Naive thymus-derived CD8-positive, alpha-beta T cell (primary cell): ENCODE data around the gene CAV3. TPM values are rescaled to one million over a fixed set of nuclear protein-coding genes. Genes with fewer than 3 reads are reported as not detected.

Experiments used
- ATAC-seq, 2 donors: fragments of 150-1000 bp; cut with Tn5 transposase in 1 of 2; sonication (Bioruptor Pico), chemical (Tn5 transposase) in 1 of 2; 1 replicate in 1 of 2; 2 replicates in 1 of 2; pipeline ENCODE4 v1.10.0; 2021; ENCODE audit warnings: mild to moderate bottlenecking in 2 of 2, moderate library complexity in 2 of 2
- POLR2A ChIA-PET: fragments of 350-600 bp; sonication (Branson Sonifier 250); formaldehyde crosslinking; loops from one replicate; lab custom pipeline; 2021; ENCODE audit warnings: antibody characterized with exemption; lab: Charles Lee
- DNase-seq, 10 donors: peaks; one replicate each; pipeline versions ENCODE4 v3.0.0 to v3.0.0-alpha.2; 2020 to 2022
- H3K27ac Mint-ChIP-seq, 10 donors: one replicate each; pipeline ENCODE4 v1.8.0; 2020 to 2022; ENCODE audit warnings: mild to moderate bottlenecking in 10 of 10, mixed read lengths in 10 of 10, moderate library complexity in 4 of 10, inconsistent platforms in 1 of 10
- H3K27me3 Mint-ChIP-seq, 5 donors: one replicate each; pipeline ENCODE4 v1.8.0; 2021 to 2022; ENCODE audit warnings: mixed read lengths in 5 of 5
- H3K36me3 Mint-ChIP-seq, 3 donors: one replicate each; pipeline ENCODE4 v1.8.0; 2020 to 2022; ENCODE audit warnings: mixed read lengths in 3 of 3, mild to moderate bottlenecking in 2 of 3, inconsistent platforms in 1 of 3
- H3K4me1 Mint-ChIP-seq, 4 donors: one replicate each; pipeline ENCODE4 v1.8.0; 2021 to 2022; ENCODE audit warnings: mixed read lengths in 4 of 4
- H3K4me3 Mint-ChIP-seq, 10 donors: one replicate each; pipeline ENCODE4 v1.8.0; 2020 to 2022; ENCODE audit warnings: mild to moderate bottlenecking in 10 of 10, mixed read lengths in 10 of 10, moderate library complexity in 6 of 10, inconsistent platforms in 1 of 10
- H3K9me3 Mint-ChIP-seq, 9 donors: one replicate each; pipeline ENCODE4 v1.8.0; 2020 to 2022; ENCODE audit warnings: mixed read lengths in 9 of 9, mild to moderate bottlenecking in 3 of 9, inconsistent platforms in 1 of 9, moderate library complexity in 1 of 9
- polyA plus RNA-seq, 3 donors: library from polyadenylated mRNA; unstranded; fragments of 300-500 nt; fragmentation: Illumina TruSeq; gene quantifications; one replicate each; pipeline ENCODE4 v1.2.3, GENCODE V29; 2021
- total RNA-seq, 8 experiments: library from RNA in 2 of 8; stranded (reverse) in 2 of 8; gene quantifications; one replicate each; pipeline ENCODE4 v1.2.3 and lab custom pipeline; 2021 to 2026

CAV3 gene
- total and polyA plus RNA-seq, 5 experiments from 2014 or later: not detected

DNA sequence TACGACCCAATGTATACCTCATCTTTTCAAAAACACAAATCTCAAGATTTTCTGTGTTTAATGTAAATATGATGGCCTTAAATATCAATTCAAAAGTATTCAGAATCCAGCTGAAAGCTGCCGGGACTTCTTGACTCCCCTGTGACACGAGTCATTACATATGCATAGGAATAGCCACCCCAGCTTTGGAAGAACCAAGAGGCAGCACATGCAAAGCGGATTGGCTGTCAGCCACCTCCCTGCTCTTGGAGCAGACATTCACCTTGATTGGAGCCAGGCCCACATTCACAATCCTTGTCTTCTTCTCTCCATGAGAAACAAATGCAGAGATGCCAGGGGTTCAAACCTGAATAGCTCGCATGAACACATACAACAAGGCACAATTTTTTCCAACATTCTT is 10.8 kb upstream of the CAV3 start:
- Mint-ChIP-seq H3K9me3 (peaks cover 2 to 39% (median 13%) of the 10 kb centered on the region in 9 donors), H3K27ac (no peak overlapping the region), H3K4me3 (no peak overlapping the region), H3K36me3 (peaks cover 0 to 5% (median 0%) of the 10 kb centered on the region in 3 donors), H3K27me3 (peaks cover 0 to 11% (median 2%) of the 10 kb centered on the region in 5 donors), H3K4me1 (no peaks in the 10 kb centered on the region)
- POLR2A ChIA-PET: no interaction called here
- no peak for DNase-seq
- ATAC-seq: no peak

- Mint-ChIP-seq H3K36me3 (peaks cover 0 to 5% (median 0%) of the 10 kb centered on the region in 3 donors), H3K4me1 (no peaks in the 10 kb centered on the region), H3K9me3 (peaks cover 2 to 31% (median 13%) of the 10 kb centered on the region in 9 donors), H3K27ac (peak overlapping the region in 1 of 10 donors; percentile 57), H3K27me3 (peaks cover 0 to 11% (median 2%) of the 10 kb centered on the region in 5 donors), H3K4me3 (no peak overlapping the region)
- POLR2A ChIA-PET: no interaction called here
- no peak for DNase-seq
- ATAC-seq: no peak
Measured at GRCh38 chr3:8723612-8724011, 10.0 kb upstream of the CAV3 start.

- no peak overlapping the region for H3K27ac Mint-ChIP-seq
- H3K9me3 Mint-ChIP-seq: peaks cover 2 to 31% (median 13%) of the 10 kb centered on the region in 9 donors
- no peaks in the 10 kb centered on the region for H3K4me1 Mint-ChIP-seq
- POLR2A ChIA-PET: no interaction called here
- H3K36me3 Mint-ChIP-seq: peaks cover 0 to 5% (median 0%) of the 10 kb centered on the region in 3 donors
- DNase-seq (no peak), ATAC-seq (no peak)
- peaks cover 0 to 15% (median 2%) of the 10 kb centered on the region in 5 donors for H3K27me3 Mint-ChIP-seq
- no peak overlapping the region for H3K4me3 Mint-ChIP-seq
Measured at GRCh38 chr3:8724108-8724752, 9.4 kb upstream of the CAV3 start.

GRCh38 chr3:8727605-8728512 is 5.7 kb upstream of the CAV3 start:
- Mint-ChIP-seq H3K27ac (peak overlapping the region in 1 of 10 donors; percentile 36), H3K36me3 (peaks cover 0 to 5% (median 0%) of the 10 kb centered on the region in 3 donors), H3K4me3 (no peak overlapping the region), H3K4me1 (no peaks in the 10 kb centered on the region), H3K9me3 (peaks cover 0 to 23% (median 10%) of the 10 kb centered on the region in 9 donors), H3K27me3 (peaks cover 0 to 18% (median 4%) of the 10 kb centered on the region in 5 donors)
- ATAC-seq (no peak), DNase-seq (no peak)
- POLR2A ChIA-PET: no interaction called here

DNA sequence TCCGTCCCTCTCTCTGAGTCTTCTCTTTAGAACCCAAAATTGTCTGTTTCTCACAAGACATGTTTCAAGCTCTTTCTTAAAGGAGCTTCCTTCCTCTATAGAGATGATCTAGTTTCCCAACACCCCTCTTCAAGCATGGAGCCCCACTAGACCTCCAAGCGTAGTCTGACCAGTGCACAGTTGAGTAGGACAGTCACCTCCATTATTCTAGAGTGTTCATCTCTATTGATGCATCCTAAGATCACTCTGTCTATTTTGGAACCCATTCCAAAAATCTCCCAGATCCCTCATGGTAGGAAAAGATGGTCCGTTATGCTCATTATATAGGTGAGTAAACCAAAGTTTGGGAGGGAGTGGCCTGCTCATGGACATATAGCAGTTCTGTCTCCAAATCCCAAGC is 4.1 kb upstream of the CAV3 start:
- Mint-ChIP-seq H3K27ac (no peak overlapping the region), H3K9me3 (peaks cover 0 to 16% (median 7%) of the 10 kb centered on the region in 9 donors), H3K27me3 (peaks cover 0 to 18% (median 3%) of the 10 kb centered on the region in 5 donors), H3K36me3 (peaks cover 0 to 5% (median 0%) of the 10 kb centered on the region in 3 donors), H3K4me1 (no peaks in the 10 kb centered on the region), H3K4me3 (no peak overlapping the region)
- DNase-seq: no peak
- POLR2A ChIA-PET: no interaction called here
- ATAC-seq: no peak

DNA sequence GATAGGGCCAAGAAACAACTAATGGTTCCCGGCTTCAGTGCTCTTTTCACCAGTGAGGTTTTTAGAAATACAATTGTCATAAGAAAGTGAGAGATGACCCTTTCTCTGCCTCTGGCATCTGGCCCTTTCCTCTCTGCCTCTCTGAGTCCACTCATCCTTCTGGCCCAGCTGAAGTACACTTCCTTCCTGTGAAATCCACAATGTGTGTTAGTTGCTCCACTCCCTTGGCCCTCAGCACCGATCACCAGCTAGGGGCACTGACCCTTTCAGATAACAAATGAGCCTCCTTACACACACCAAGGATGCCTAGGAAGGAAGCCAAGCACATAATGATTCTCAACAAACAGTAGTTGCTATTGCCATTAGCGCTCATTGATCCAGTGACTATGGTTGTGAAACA is 2.9 kb upstream of the CAV3 start:
- POLR2A ChIA-PET: no interaction called here
- H3K4me1 Mint-ChIP-seq: no peaks in the 10 kb centered on the region
- H3K36me3 Mint-ChIP-seq: peaks cover 0 to 4% (median 0%) of the 10 kb centered on the region in 3 donors
- DNase-seq (no peak), ATAC-seq (no peak)
- H3K9me3 Mint-ChIP-seq: peaks cover 0 to 14% (median 7%) of the 10 kb centered on the region in 9 donors
- H3K27me3 Mint-ChIP-seq: peaks cover 0 to 18% (median 4%) of the 10 kb centered on the region in 5 donors
- H3K27ac Mint-ChIP-seq: no peak overlapping the region
- no peak overlapping the region for H3K4me3 Mint-ChIP-seq

DNA sequence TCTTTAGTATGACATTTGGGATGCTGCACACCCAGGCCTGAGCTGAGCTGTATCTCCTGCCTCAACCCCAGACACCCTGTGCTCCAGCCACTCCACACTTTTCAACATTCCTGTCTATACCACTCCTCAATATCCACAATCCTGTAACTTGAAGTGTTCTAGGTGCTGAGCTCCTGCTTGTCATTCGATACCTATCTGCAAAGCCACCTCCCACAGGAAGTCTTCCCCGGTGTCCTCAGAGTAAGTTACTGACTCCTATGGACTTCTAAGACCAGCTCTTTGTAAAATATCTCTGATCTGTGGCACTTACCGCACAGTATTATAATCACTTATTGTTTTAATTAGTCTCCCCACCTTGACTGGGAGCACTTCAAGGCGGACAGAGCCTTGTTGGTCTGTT is 1.2 kb upstream of the CAV3 start:
- Mint-ChIP-seq H3K4me3 (no peak overlapping the region), H3K27me3 (peaks cover 0 to 26% (median 8%) of the 10 kb centered on the region in 5 donors), H3K4me1 (no peaks in the 10 kb centered on the region), H3K36me3 (no peaks in the 10 kb centered on the region), H3K27ac (no peak overlapping the region), H3K9me3 (peaks cover 0 to 1% (median 0%) of the 10 kb centered on the region in 9 donors)
- POLR2A ChIA-PET: no interaction called here
- no peak for DNase-seq
- no peak for ATAC-seq

- Mint-ChIP-seq H3K27ac (no peak overlapping the region), H3K4me1 (no peaks in the 10 kb centered on the region), H3K9me3 (no peaks in the 10 kb centered on the region), H3K27me3 (peaks cover 2 to 39% (median 7%) of the 10 kb centered on the region in 5 donors), H3K4me3 (no peak overlapping the region), H3K36me3 (no peaks in the 10 kb centered on the region)
- DNase-seq (no peak), ATAC-seq (no peak)
- POLR2A ChIA-PET: no interaction called here
Measured at GRCh38 chr3:8734137-8734878, 706 bp downstream of the CAV3 start.

DNA sequence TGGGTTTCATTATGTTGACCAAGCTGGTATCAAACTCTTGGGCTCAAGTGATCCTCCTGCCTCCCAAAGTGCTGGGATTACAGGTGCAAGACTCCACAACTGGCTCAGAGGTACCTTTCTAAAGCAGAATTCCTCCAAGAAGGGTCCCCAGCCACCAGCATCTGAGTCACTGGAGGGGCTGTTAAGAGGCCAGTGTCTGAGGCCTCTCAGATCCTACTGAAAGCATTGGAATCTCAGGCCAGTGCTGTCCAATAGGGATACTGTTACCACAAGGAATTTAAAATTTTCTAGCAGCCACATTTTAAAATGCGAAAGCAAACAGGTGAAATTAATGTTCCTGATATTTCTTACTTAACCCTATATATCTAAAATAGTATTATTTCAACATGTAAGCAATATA is 1.3 kb downstream of the CAV3 start:
- Mint-ChIP-seq H3K9me3 (no peaks in the 10 kb centered on the region), H3K27ac (no peak overlapping the region), H3K36me3 (no peaks in the 10 kb centered on the region), H3K27me3 (peaks cover 2 to 39% (median 4%) of the 10 kb centered on the region in 5 donors), H3K4me3 (no peak overlapping the region), H3K4me1 (no peaks in the 10 kb centered on the region)
- ATAC-seq: no peak
- POLR2A ChIA-PET: no interaction called here
- DNase-seq: no peak

DNA sequence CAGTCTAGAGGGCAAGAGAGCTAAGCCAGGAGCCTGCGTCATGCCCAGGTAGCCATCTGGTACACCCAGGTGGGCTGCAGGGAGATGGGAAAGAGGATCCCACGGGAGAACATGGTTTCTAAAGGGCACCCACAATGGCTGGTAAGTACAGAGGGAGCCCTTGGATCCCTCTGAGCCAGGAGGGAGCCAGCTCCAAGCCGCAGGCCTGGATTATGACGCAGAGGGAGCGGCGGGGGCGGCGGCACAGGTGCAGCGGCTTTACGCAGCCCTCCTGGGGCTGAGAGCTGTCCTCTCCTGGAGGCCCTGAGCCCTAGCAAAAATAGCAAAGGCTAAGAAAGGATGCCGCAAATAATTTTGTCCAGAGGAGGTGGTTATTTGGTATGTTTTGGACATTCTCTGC is 2.8 kb downstream of the CAV3 start:
- no peaks in the 10 kb centered on the region for H3K36me3 Mint-ChIP-seq
- POLR2A ChIA-PET: no interaction called here
- DNase-seq: no peak
- H3K27me3 Mint-ChIP-seq: peaks cover 2 to 31% (median 10%) of the 10 kb centered on the region in 5 donors
- no peak for ATAC-seq
- no peaks in the 10 kb centered on the region for H3K9me3 Mint-ChIP-seq
- H3K4me1 Mint-ChIP-seq: peaks cover 0 to 2% (median 0%) of the 10 kb centered on the region in 4 donors
- no peak overlapping the region for H3K27ac Mint-ChIP-seq
- H3K4me3 Mint-ChIP-seq: no peak overlapping the region

GRCh38 chr3:8737301-8737700 is 3.7 kb downstream of the CAV3 start:
- Mint-ChIP-seq H3K9me3 (no peaks in the 10 kb centered on the region), H3K4me3 (no peak overlapping the region), H3K27me3 (peaks cover 2 to 40% (median 11%) of the 10 kb centered on the region in 5 donors), H3K36me3 (no peaks in the 10 kb centered on the region), H3K4me1 (peaks cover 0 to 2% (median 0%) of the 10 kb centered on the region in 4 donors), H3K27ac (no peak overlapping the region)
- ATAC-seq: no peak
- POLR2A ChIA-PET: no interaction called here
- DNase-seq: no peak

DNA sequence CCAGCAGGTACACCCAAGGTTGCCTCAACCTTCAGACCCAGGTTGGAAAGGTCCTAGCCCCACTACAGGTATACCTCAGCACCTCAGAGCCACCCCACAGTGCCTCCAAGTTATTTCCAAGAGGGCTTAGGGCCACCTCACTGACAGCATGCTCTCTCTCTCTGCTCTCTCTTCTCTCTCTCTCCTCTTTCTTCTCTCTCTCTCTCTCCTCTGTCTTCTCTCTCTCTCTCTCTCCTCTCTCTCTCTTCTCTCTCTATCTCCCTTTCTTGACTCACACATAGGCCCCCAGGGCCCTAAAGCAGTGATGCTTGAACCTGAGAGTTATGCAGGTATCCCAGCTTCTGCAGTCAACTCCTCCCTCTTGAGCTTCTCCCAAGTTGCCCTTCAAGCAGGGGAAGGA is 4.2 kb downstream of the CAV3 start:
- POLR2A ChIA-PET: no interaction called here
- DNase-seq (no peak), ATAC-seq (no peak)
- Mint-ChIP-seq H3K4me3 (no peak overlapping the region), H3K27ac (no peak overlapping the region), H3K9me3 (no peaks in the 10 kb centered on the region), H3K36me3 (no peaks in the 10 kb centered on the region), H3K4me1 (peaks cover 0 to 2% (median 0%) of the 10 kb centered on the region in 4 donors), H3K27me3 (peaks cover 2 to 40% (median 11%) of the 10 kb centered on the region in 5 donors)
